ENCODE data around the gene KIF26A. TPM values are rescaled to one million over a fixed set of nuclear protein-coding genes. Genes with fewer than 3 reads are reported as not detected.
"Not testable (repeated sequence)": the region's sequence is repeated elsewhere in the genome, so short reads cannot be mapped to it uniquely, and the experiment has no call there.

KIF26A gene
- total RNA-seq, 1 experiment from 2014 or later: 0.92 TPM

DNA sequence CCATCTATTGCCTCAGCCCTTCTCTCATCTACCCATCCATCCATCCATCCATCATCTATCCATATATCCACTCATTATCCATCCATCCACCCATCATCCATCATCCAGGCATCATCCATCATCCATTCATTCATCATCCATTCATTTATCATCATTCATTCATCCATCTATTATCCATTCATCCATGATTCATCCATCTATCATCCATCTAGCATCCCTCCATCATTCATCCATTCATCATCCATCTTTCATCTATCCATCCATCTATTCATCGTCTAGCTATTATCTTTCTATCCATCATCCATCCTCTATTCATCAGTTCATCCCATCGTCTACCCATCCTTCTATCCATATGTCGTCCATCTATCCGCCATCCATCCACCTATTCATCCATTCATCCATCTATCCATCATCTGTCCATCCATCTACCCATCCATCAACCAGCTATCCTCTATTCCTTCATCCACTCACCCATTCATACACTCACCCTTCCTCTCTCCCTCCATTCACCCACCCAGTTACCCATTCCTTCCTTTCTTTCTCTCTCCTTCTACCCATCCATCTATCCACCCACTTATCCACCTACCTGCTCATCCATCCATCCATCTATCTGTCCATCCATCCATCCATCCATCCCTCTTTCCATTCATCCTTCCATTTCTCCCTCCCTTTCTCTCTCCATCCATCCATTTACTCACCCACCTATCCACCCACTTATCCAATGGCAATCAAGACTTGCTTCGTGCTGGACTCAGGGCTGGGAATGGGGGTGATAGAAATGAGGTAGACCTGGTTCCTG lies 59.3 kb downstream of the KIF26A start:
- Histone ChIP-seq H3K36me3 (no peaks in the 10 kb centered on the region), H3K9me3 (no peaks in the 10 kb centered on the region), H3K4me3 (no peak overlapping the region), H3K27me3 (no peaks in the 10 kb centered on the region)
- DNase-seq: no peak

DNA sequence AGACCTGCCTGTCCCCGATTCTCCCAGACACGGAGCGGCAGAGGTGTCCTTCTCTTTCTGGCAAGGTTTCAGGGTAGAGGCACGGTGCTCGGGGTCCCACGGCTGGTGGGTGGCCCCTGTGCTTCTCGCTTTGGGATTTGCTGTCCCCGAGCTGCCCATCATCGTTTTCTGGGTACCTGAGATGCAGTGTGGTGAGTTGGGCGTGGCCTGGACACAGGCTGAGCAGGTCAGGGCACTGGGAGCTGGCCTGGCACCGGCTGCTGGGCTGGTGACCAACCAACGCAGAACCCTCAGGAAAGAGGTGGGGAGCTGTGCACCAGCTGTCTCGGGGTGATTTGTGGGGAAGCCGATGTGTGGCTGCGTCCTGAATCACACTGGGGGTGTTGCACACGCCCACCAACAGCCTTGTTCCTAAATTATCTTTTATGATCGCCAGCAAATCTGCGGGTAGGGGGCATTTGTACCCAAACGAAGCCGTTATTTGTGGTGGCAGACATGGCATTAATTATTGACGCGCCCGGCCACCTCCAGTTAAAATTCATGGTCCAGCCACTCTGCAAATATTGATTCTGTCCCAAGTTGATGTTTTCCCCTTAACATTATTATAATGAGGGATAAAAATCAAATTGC lies 61.0 kb downstream of the KIF26A start:
- no peaks in the 10 kb centered on the region for H3K9me3 ChIP-seq

DNA sequence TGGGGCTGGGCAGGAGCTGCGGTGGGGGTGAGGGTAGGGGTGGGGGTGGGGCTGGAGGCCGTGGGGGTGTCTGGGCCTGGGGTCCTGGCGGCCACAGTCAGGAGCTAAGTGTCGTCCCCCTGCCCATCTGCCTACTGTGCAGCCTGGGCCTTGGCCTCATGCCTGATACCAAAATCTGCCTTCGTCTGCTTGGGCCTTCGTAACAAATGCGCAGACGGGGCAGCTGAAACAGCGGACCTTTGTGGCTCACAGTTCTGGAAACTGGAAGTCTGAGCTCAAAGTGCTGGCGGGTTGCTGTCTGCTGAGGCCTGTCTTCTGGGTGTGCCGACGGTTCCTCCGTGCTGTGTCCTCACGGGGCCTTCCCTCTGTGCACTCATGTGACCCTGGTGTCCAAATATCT lies 61.7 kb downstream of the KIF26A start:
- H3K36me3 ChIP-seq: no peaks in the 10 kb centered on the region
- H3K27me3 ChIP-seq: no peaks in the 10 kb centered on the region
- no peak overlapping the region for H3K4me3 ChIP-seq
- H3K9me3 ChIP-seq: no peaks in the 10 kb centered on the region
- no peak for DNase-seq

More for the DNA sequence above, 61.0 kb downstream of the KIF26A start:
- DNase-seq: no peak
- Histone ChIP-seq H3K4me3 (no peak overlapping the region), H3K36me3 (no peaks in the 10 kb centered on the region), H3K27me3 (no peaks in the 10 kb centered on the region)

DNA sequence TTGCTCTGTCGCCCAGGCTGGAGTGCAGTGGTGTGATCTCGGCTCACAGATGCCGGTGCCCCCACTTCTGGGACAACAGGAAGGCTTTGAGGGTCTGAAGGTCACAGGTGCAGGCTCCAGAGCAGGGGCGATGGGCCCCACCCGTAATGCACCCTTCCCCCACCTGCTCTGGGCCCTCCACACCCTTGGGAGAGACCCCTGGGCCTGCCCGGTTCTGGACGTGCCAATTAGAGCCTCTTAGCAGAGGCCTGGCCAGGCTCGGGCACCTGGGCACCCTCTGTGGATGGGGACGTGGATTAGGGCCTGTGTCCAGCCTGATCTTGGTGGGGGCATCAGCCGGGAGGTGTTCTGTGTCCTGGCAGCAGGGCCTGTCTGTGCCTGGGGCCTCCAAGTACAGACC lies 62.2 kb downstream of the KIF26A start:
- Histone ChIP-seq H3K4me3 (no peak overlapping the region), H3K9me3 (no peaks in the 10 kb centered on the region), H3K27me3 (no peaks in the 10 kb centered on the region), H3K36me3 (no peaks in the 10 kb centered on the region)
- DNase-seq: no peak

DNA sequence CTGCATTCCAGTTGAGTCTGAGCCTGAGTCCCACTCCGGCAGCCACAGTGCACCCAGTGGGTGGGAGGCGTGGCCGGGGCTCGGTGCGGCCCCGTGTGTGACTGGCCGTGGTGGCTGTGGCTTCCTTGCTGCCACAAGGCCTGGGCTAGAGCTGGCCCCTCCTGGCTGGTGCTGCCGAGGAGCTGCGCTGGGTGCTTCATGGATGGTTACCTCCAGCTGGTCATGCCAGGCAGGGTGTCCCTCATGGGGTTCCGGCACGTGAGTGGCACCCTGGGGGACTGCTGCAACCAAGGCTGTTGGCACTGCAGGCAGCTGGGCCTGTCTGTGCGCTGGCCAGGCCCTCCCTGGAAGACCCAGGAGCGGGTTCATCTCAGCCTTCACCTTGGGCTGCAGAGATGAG lies 62.7 kb downstream of the KIF26A start:
- no peaks in the 10 kb centered on the region for H3K36me3 ChIP-seq
- no peak for DNase-seq
- no peaks in the 10 kb centered on the region for H3K27me3 ChIP-seq
- no peak overlapping the region for H3K4me3 ChIP-seq
- H3K9me3 ChIP-seq: no peaks in the 10 kb centered on the region

DNA sequence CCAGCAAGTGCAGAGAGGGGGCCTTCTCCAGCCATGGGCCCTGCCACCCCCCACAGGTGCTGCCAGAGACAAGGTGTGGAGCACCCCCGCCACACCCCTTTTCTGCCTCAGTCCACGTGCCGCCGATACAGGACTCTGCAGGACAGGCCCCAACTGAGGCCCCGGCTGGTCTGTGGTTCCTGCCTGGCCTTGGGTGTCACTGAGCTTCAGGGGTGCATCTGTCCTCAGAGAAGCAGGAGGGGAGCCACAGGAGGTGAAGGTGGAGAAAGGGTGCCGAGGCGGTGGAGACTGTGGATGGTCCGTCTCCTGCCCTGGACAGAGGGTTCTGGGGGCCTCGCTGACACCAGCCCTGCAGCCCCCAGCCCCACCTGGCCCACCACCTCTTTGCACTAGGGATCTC lies 63.1 kb downstream of the KIF26A start:
- Histone ChIP-seq H3K9me3 (no peaks in the 10 kb centered on the region), H3K27me3 (no peaks in the 10 kb centered on the region), H3K4me3 (no peak overlapping the region), H3K36me3 (no peaks in the 10 kb centered on the region)
- no peak for DNase-seq

DNA sequence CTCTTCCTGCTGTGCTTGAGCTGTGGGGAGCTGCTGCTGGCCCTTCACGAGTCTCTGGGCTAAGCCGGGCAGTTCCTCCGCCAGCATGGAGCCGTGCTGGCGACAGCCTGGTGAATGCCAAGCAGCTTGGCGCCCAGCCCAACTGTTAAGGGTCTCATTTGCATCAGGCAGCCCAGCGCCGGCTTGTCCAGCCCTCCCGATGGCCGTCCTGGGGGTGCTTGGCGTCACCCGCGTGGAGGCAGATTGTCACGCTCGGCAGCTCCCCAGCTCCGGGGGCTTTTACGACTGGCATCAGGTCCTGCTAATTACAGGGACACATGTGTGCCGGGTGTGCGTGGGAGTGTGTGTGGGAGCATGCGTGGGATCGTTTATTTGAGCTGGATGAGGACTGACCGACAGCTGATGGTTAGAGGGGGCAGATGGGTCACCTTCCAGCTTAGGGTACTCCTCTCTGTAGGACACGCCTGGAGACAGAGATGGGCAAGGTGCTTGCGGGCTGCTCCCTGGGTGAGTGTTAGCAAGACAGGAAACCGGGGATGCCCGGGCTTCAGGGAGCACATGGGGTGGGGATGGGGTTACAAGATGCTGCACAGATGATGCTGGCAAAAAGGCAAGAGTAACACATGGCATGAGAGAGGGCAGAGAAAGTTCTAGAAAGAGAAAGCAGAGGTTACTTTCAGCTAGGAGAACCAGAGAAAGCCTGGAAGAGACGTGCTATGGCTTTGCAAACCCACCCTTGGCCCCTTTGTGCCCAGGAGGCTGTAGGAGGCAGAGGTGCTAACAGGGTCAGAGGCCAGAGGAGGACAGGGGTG lies 64.1 kb downstream of the KIF26A start:
- Histone ChIP-seq H3K4me3 (no peak overlapping the region), H3K27me3 (no peaks in the 10 kb centered on the region), H3K9me3 (no peaks in the 10 kb centered on the region), H3K36me3 (no peaks in the 10 kb centered on the region)
- no peak for DNase-seq

DNA sequence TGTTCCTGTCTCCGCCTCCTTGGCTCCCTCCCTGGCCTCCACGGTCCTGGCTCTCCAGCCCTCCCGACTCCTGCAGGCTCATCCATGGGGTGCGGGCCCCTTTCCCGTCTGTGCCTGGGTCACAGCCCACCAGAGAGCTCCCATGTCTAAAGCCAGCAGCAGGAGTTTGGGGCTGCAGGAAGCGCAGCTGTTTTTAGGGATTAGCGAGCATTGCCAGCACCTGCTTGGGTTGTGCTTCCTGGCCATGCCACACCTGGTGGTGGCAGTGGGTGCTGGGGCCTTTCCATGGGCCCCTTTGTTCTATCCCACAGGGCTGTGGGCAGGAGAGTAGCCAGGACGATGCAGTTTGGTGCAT lies 64.7 kb downstream of the KIF26A start:
- Histone ChIP-seq H3K36me3 (no peaks in the 10 kb centered on the region), H3K27me3 (no peaks in the 10 kb centered on the region), H3K4me3 (no peak overlapping the region), H3K9me3 (no peaks in the 10 kb centered on the region)
- DNase-seq: no peak

DNA sequence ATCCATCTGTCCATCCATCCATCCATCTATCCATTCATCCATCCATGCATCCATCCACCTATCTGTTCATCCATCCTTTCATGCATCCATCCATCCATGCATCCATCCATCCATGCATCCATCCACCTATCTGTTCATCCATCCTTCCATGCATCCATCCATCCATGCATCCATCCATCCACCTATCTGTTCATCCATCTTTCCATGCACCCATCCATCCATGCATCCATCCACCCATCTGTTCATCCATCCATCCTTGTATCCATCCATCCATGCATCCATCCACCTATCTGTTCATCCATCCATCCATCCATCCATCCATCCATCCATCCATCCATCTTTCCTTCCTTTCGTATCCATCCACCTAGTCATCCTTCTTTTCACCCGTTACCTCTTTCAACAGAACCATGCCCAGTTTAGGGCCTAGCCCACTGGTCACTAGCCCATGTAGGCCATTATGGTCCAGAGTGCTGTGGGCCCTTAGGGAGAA lies 66.3 kb downstream of the KIF26A start:
- DNase-seq: no peak
- Histone ChIP-seq H3K36me3 (no peaks in the 10 kb centered on the region), H3K27me3 (no peaks in the 10 kb centered on the region), H3K9me3 (no peaks in the 10 kb centered on the region), H3K4me3 (no peak overlapping the region)

DNA sequence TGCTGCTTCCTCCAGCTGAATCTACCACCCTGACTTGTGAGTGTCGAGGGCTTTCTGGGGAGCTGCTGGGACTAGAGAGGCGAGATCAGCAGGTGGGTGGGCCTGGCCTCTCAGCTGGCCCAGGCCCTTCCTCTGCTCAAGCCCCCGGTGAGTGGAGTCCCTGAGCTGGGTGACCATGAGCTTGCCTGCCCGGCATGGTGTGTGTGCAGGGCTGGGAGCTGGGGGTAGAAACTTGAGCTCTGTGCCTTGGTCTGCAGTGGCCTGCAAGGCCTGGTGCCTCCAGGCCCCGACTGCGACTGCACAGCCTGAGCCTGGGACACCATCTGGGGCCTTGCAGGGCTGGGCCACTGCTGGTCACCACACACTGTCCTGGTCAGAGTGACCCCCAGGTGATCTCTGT lies 67.4 kb downstream of the KIF26A start:
- no peaks in the 10 kb centered on the region for H3K36me3 ChIP-seq
- H3K4me3 ChIP-seq: no peak overlapping the region
- no peaks in the 10 kb centered on the region for H3K9me3 ChIP-seq
- no peaks in the 10 kb centered on the region for H3K27me3 ChIP-seq
- DNase-seq: no peak

DNA sequence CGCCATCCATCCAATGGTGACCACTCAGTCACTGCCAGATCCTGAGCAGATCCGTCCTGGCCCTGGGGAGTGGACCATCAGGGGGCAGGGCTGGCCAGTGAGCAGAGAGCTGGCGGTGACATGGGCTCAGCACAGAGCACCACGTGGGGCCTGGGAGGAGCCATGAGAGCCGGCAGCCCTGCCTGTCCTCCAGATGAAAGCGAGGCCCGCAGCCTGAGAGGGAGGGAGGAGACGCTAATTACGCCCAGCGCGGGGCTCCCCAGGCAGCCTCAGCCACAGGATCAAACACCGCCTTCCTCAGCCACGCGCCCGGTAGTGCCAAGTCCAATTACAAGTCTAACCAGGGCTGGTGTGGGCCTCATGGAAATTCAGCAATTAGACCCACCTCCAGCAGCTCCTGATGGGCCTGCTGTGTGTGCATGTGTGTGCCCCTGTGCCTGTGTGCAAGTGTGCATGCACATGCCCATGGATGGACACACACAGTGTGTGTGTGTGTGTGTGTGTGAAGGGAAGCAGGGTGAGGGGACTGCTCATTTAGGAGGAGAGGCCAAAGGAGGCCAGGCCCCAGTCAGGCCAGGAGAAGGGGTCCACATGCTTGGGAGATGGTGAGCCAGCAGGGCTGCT lies 68.0 kb downstream of the KIF26A start:
- H3K4me3 ChIP-seq: no peak overlapping the region
- H3K27me3 ChIP-seq: no peaks in the 10 kb centered on the region
- DNase-seq: no peak
- no peaks in the 10 kb centered on the region for H3K36me3 ChIP-seq
- no peaks in the 10 kb centered on the region for H3K9me3 ChIP-seq

DNA sequence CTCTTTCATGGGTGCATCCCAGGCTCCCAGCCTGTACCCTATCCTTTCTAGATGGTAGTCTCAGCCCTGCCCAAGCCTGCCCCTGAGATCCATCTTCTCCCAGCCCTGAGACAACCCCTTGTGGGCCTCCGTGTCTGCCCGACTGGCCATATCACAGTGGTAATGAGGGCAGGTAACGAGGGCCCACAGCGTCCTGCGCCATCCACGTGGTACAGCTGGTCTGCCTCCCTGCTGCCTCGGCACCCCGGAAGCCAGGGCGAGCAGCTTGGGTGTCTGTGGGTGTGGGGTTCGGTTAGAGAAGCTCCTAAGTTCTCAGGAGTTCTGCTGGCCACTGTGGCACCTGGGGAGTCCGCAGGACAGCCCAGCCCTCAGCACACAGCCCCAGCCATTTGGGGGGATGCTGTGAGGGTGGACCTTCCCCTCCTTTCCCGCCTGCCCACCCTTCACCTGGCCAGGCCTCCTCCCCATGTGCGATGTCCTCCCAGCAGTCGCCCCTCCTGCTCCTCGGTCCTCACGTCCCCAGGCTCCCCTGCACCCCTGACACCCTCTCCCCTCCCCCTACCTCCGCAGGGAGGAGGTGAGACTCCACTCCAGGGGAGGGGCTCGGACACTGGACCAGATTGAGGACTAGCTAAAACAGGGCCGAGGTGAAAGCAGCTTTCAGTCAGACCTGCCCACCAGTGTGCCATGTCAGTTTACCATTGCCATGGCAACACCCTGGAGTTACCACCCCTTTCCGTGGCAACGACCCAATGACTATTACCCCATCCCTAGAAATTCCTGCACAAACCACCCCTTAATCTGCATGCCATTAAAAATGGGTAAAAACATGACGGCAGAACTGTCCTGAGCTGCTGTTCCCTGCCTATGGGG lies 69.0 kb downstream of the KIF26A start:
- H3K9me3 ChIP-seq: no peaks in the 10 kb centered on the region
- no peaks in the 10 kb centered on the region for H3K36me3 ChIP-seq
- no peaks in the 10 kb centered on the region for H3K27me3 ChIP-seq
- DNase-seq: no peak
- H3K4me3 ChIP-seq: no peak overlapping the region

DNA sequence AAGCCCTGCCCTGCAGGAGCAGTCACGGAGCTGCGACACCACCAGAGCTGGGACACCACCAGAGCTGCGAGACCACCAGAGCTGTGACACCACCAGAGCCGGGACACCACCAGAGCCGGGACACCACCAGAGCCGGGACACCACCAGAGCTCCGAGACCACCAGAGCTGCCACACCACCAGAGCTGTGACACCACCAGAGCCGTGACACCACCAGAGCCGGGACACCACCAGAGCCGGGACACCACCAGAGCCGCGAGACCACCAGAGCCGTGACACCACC lies 69.6 kb downstream of the KIF26A start:
- H3K9me3 ChIP-seq, H3K36me3 ChIP-seq, DNase-seq, H3K4me3 ChIP-seq, H3K27me3 ChIP-seq: not testable (repeated sequence)

DNA sequence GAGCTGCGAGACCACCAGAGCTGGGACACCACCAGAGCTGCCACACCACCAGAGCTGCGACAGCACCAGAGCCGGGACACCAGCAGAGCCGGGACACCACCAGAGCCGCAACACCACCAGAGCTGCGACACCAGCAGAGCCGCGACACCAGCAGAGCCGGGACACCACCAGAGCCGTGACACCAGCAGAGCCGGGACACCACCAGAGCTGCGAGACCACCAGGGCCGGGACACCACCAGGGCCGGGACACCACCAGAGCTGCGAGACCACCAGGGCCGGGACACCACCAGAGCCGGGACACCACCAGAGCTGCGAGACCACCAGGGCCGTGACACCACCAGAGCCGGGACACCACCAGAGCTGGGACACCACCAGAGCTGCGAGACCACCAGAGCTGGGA lies 69.9 kb downstream of the KIF26A start:
- DNase-seq, H3K9me3 ChIP-seq, H3K27me3 ChIP-seq, H3K36me3 ChIP-seq, H3K4me3 ChIP-seq: not testable (repeated sequence)

DNA sequence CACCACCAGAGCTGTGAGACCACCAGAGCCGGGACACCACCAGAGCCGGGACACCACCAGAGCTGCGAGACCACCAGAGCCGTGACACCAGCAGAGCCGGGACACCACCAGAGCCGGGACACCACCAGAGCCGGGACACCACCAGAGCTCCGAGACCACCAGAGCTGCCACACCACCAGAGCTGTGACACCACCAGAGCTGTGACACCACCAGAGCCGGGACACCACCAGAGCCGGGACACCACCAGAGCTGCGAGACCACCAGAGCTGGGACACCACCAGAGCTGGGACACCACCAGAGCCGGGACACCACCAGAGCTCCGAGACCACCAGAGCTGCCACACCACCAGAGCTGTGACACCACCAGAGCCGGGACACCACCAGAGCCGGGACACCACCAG lies 70.7 kb downstream of the KIF26A start:
- not testable (repeated sequence) for H3K9me3 ChIP-seq, H3K4me3 ChIP-seq, DNase-seq, H3K36me3 ChIP-seq, H3K27me3 ChIP-seq

DNA sequence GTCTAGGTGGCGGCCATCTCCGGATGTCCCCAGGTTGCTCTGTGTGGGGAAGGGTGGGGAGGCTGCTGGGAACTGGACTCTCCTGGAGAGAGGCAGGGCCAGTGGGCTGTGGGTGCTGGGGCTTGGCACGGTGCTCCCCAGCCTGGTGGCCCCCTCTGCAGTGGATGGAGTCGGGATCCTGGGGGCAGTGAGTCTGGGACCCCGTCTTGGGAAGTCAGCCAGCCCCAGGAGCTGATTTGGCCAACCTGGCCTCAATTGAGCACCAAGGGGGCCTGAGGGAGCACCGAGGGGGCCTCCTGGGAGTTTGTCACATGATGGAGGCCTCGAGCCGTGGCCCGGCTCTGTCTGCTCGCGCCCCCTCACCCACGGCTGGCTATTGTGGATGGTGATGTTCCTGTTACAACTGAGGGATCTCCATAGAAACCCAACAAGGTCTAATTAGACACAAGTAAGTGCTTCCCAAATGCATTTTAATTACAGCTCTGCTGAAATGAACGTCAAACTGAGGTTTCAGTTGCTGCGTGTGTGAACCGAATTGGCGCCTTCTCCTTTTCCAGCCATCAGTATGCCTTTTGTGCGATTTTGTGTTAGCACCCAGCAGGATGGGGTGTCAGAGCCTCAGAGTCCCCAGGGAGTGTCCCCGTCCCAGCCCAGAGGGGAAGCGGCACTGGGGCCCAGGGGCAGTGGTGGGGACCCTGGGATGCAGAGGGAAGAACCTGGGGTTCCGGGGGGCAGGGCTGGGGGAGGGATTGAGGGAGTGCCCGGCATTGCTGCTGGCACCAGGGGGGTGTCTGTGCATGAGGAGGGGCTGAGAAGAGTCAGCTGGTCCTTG lies 71.8 kb downstream of the KIF26A start:
- Histone ChIP-seq H3K27me3 (no peaks in the 10 kb centered on the region), H3K9me3 (no peaks in the 10 kb centered on the region), H3K4me3 (no peak overlapping the region), H3K36me3 (no peaks in the 10 kb centered on the region)
- no peak for DNase-seq

Measured in MG63 (cell line).